Panc1 (cell line): ENCODE data around the gene TMEM87B. TPM values are rescaled to one million over a fixed set of nuclear protein-coding genes. Genes with fewer than 3 reads are reported as not detected.

Source experiments
- ATAC-seq: fragments of 200-7000 bp; cut with Tn5 transposase; 2 replicates; pipeline ENCODE4 v1.9.1; 2020; ENCODE audit warnings: mild to moderate bottlenecking, moderate library complexity
- BruUV-seq: library from RNA; stranded (reverse); fragments of 400-500 nt; replicated peaks from 2 replicates; lab custom pipeline; 2021; lab: Mats Ljungman, UMichigan
- CTCF ChIA-PET: fragments of 300-600 bp; sonication (Branson Sonifier 250); formaldehyde crosslinking; loops from one replicate; lab custom pipeline; 2022; ENCODE audit warnings: antibody characterized with exemption; lab: Charles Lee
- POLR2A ChIA-PET: fragments of 300-600 bp; sonication (Branson Sonifier 250); formaldehyde crosslinking; loops from one replicate; lab custom pipeline; 2022; ENCODE audit warnings: antibody characterized with exemption; lab: Charles Lee
- DNase-seq: peaks from one replicate; pipeline ENCODE4 v3.0.0-alpha.2; 2010; ENCODE audit warnings: low read depth, low spot score
- H3K27ac ChIP-seq: 2 replicates; pipeline ENCODE4 v1.5.1; 2011; ENCODE audit warnings: mild to moderate bottlenecking, low read length, inconsistent platforms
- H3K27me3 ChIP-seq: fragments of 200-500 bp; sonication (Bioruptor generic); 2 replicates; pipeline ENCODE4 v1.6.0; 2014; ENCODE audit warnings: low read length, inconsistent platforms; ENCODE audit not compliant: control insufficient read depth, insufficient read depth
- H3K36me3 ChIP-seq: fragments of 200-500 bp; sonication (Bioruptor generic); 2 replicates; pipeline ENCODE4 v1.5.1; 2014; ENCODE audit warnings: inconsistent platforms, mild to moderate bottlenecking, low read length, moderate library complexity; ENCODE audit not compliant: control insufficient read depth, insufficient read depth
- H3K4me1 ChIP-seq: 2 replicates; pipeline ENCODE4 v1.5.1; 2011; ENCODE audit warnings: inconsistent platforms, mild to moderate bottlenecking, low read length, moderate library complexity; ENCODE audit not compliant: control insufficient read depth, insufficient read depth
- H3K4me3 ChIP-seq, 2 experiments: 2 replicates each; pipeline ENCODE4 v1.5.1; 2011 to 2012; ENCODE audit warnings: low read depth in 2 of 2, low read length in 2 of 2, mild to moderate bottlenecking in 2 of 2, inconsistent platforms in 1 of 2, moderate library complexity in 1 of 2
- H3K9me3 ChIP-seq: fragments of 200-500 bp; sonication (Bioruptor generic); 2 replicates; pipeline ENCODE4 v1.5.1; 2014; ENCODE audit warnings: low read depth, mild to moderate bottlenecking, inconsistent platforms, low read length, moderate library complexity; ENCODE audit not compliant: control insufficient read depth, insufficient read depth
- CTCF ChIP-seq: fragments of 450-650 bp; IDR thresholded peaks from 2 replicates; pipeline ENCODE4 v1.5.1; 2017; ENCODE audit warnings: mild to moderate bottlenecking
- POLR2AphosphoS5 ChIP-seq: IDR thresholded peaks from 2 replicates; pipeline ENCODE4 v1.6.1; 2012; ENCODE audit warnings: mild to moderate bottlenecking, low read depth, low read length, moderate library complexity
- REST ChIP-seq, 2 experiments: IDR thresholded peaks; 2 replicates each; pipeline ENCODE4 v1.6.1; 2011 to 2012; ENCODE audit warnings: low read depth in 2 of 2, control low read depth in 1 of 2, low read length in 1 of 2, mild to moderate bottlenecking in 1 of 2, moderate library complexity in 1 of 2; ENCODE audit not compliant: insufficient read depth in 1 of 2
- SIN3A ChIP-seq: IDR thresholded peaks from 2 replicates; pipeline ENCODE4 v1.6.1; 2012; ENCODE audit warnings: low read depth, mild to moderate bottlenecking, low read length, moderate library complexity, borderline replicate concordance; ENCODE audit not compliant: insufficient read depth
- TCF7L2 ChIP-seq: IDR thresholded peaks from 2 replicates; pipeline ENCODE4 v1.6.1; 2011; ENCODE audit warnings: mild to moderate bottlenecking, low read depth, low read length, inconsistent platforms
- in situ Hi-C: cut with HindIII; loops from 2 replicates; pipeline ENCODE4 v1.10.0; 2016; ENCODE audit warnings: low sequenced_read_pairs, low pct_unique_long_range_greater_than_20kb
- intact Hi-C: fragments of 100-400 bp; cut with micrococcal nuclease; formaldehyde crosslinking; loops from one replicate; pipeline ENCODE4 v1.10.0; 2022; ENCODE audit not compliant: unreplicated experiment
- total RNA-seq: library from RNA; stranded (reverse); gene quantifications from one replicate; pipeline ENCODE4 v1.2.1, GENCODE V29; 2021; ENCODE audit not compliant: unreplicated experiment

Gene TMEM87B
- total RNA-seq, 1 experiment from 2014 or later, result 22.8 TPM

- no peak for ATAC-seq
- no peak for TF ChIP-seq CTCF
- no peak for TF ChIP-seq TCF7L2
- no peak for TF ChIP-seq SIN3A
- TF ChIP-seq REST (IDR thresholded peaks at IDR 0.05; ENCODE audit: insufficient read depth in 1 of 2, low read depth in 2 of 2, low read length in 1 of 2), result no peak
- no peak for TF ChIP-seq POLR2AphosphoS5
- CTCF ChIA-PET, result no interaction called here
These were observed 46.1 kb upstream of the TMEM87B start for GRCh38 chr2:112008910-112009485.

GRCh38 chr2:112010751-112011150 is 44.3 kb upstream of the TMEM87B start:
- ATAC-seq, result no peak
- ChIA-PET CTCF (no interaction called here), POLR2A (no interaction called here)
- BruUV-seq, result no TSS peak
- Histone ChIP-seq H3K27me3 (no peaks in the 10 kb centered on the region), H3K9me3 (no peaks in the 10 kb centered on the region), H3K27ac (no peak overlapping the region), H3K36me3 (peaks cover 2% of the 10 kb centered on the region; the same call in 1 of the 2 replicates), H3K4me3 (no peak overlapping the region), H3K4me1 (no peaks in the 10 kb centered on the region)
- in situ Hi-C loops, result no loop called here
- no peak for DNase-seq
- intact Hi-C loops, result no loop called here
- TF ChIP-seq REST (IDR thresholded peaks at IDR 0.05; ENCODE audit: insufficient read depth in 1 of 2, low read depth in 2 of 2, low read length in 1 of 2) (no peak), CTCF (no peak), SIN3A (no peak), TCF7L2 (no peak)

More at GRCh38 chr2:112008910-112009485, 46.1 kb upstream of the TMEM87B start:
- POLR2A ChIA-PET, result no interaction called here
- intact Hi-C loops, result no loop called here
- no peak for DNase-seq
- peaks cover 2% of the 10 kb centered on the region; the same call in 1 of the 2 replicates for H3K36me3 ChIP-seq
- H3K4me3 ChIP-seq, result no peak overlapping the region
- H3K4me1 ChIP-seq, result no peaks in the 10 kb centered on the region
- in situ Hi-C loops, result no loop called here
- BruUV-seq, result no TSS peak
- H3K27ac ChIP-seq, result no peak overlapping the region
- H3K9me3 ChIP-seq, result no peaks in the 10 kb centered on the region
- no peaks in the 10 kb centered on the region for H3K27me3 ChIP-seq
